ENCODE results near the gene SLC36A1. TPM values are rescaled to one million over a fixed set of nuclear protein-coding genes. Genes with fewer than 3 reads are reported as not detected.
A peak's percentile ranks its signal among the peaks of the same experiment; 100 is the strongest.

The SLC36A1 gene
- total RNA-seq, 3 donors from 2014 or later (not counting 1 experiment from before 2014, with no cell fraction given) = 10.9 to 16.1 (median 13.0) TPM

DNA sequence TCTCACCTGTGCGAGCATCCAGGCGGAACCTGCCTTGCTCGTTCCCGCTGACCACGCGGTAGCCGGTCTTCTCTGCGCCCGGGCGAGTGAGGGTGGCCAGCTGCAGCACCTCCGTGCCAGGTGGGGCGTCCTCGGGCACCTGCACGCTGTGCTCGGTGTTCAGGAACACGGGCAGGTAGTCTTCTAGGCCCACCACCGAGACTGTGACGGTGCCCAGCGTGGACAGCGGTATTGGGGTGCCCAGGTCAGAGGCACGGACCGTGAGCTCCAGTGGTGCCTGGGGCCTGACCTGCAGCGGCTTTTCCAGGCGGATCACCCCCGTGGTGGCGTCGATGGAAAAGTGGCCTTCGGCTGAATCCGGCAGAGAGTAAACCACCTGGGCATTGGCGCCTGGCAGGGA is 84.2 kb downstream of the SLC36A1 start:
- 94% methylated on average over 30 of the region's 30 CpGs for WGBS (ENCODE audit: insufficient coverage)
- Histone ChIP-seq H3K36me3 (ENCODE audit: control insufficient read depth, insufficient read depth, low read length) (no peaks in the 10 kb centered on the region), H3K4me1 (ENCODE audit: control insufficient read depth, insufficient read depth, low read length) (no peaks in the 10 kb centered on the region), H3K27ac (ENCODE audit: low read length) (no peak overlapping the region), H3K27me3 (ENCODE audit: control insufficient read depth, insufficient read depth, low read length) (no peaks in the 10 kb centered on the region), H3K9me3 (ENCODE audit: control insufficient read depth, insufficient read depth, low read length) (no peaks in the 10 kb centered on the region), H3K4me3 (ENCODE audit: low read length) (no peak overlapping the region)
- DNase-seq = no peak
- Mint-ChIP-seq H3K4me3 (no peak overlapping the region), H3K36me3 (no peaks in the 10 kb centered on the region), H3K9me3 (no peaks in the 10 kb centered on the region), H3K27ac (no peak overlapping the region), H3K27me3 (ENCODE audit: low read depth in 2 of 2) (peaks cover 0 to 6% of the 10 kb centered on the region in 2 donors), H3K4me1 (no peaks in the 10 kb centered on the region)
- no peak for ATAC-seq
- TF ChIP-seq, protein P1, sequence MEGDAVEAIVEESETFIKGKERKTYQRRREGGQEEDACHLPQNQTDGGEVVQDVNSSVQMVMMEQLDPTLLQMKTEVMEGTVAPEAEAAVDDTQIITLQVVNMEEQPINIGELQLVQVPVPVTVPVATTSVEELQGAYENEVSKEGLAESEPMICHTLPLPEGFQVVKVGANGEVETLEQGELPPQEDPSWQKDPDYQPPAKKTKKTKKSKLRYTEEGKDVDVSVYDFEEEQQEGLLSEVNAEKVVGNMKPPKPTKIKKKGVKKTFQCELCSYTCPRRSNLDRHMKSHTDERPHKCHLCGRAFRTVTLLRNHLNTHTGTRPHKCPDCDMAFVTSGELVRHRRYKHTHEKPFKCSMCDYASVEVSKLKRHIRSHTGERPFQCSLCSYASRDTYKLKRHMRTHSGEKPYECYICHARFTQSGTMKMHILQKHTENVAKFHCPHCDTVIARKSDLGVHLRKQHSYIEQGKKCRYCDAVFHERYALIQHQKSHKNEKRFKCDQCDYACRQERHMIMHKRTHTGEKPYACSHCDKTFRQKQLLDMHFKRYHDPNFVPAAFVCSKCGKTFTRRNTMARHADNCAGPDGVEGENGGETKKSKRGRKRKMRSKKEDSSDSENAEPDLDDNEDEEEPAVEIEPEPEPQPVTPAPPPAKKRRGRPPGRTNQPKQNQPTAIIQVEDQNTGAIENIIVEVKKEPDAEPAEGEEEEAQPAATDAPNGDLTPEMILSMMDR (IDR thresholded peaks at IDR 0.05) = no peak
- intact Hi-C loops (cut with micrococcal nuclease) = no loop called here

DNA sequence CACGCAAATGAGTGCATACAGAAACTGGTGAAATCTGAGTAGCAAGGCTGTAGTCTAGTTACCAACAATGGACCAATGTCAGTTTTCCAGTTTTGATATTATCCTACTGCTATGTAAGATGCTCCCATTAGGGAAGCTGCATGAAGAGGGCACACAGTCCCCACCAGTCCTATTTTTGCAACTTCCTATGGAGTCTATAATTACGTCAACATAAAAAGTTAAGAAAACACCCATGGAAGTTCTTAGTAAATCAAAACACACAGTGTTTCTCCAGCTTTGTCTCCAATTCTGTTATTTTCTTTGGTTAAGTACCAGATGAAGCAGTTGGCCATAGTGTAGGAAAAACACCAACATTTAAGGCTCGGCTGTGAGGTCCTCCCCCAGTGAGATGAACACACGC is 85.0 kb downstream of the SLC36A1 start:
- Histone ChIP-seq H3K4me3 (ENCODE audit: low read length) (no peak overlapping the region), H3K27ac (ENCODE audit: low read length) (no peak overlapping the region), H3K36me3 (ENCODE audit: control insufficient read depth, insufficient read depth, low read length) (no peaks in the 10 kb centered on the region), H3K27me3 (ENCODE audit: control insufficient read depth, insufficient read depth, low read length) (no peaks in the 10 kb centered on the region), H3K4me1 (ENCODE audit: control insufficient read depth, insufficient read depth, low read length) (no peaks in the 10 kb centered on the region), H3K9me3 (ENCODE audit: control insufficient read depth, insufficient read depth, low read length) (no peaks in the 10 kb centered on the region)
- Mint-ChIP-seq H3K9me3 (no peaks in the 10 kb centered on the region), H3K27me3 (ENCODE audit: low read depth in 2 of 2) (peaks cover 0 to 8% of the 10 kb centered on the region in 2 donors), H3K27ac (no peak overlapping the region), H3K4me1 (no peaks in the 10 kb centered on the region), H3K4me3 (no peak overlapping the region), H3K36me3 (no peaks in the 10 kb centered on the region)
- DNase-seq (no peak), ATAC-seq (no peak)
- TF ChIP-seq, protein P1 (IDR thresholded peaks at IDR 0.05) = no peak
- intact Hi-C loops (cut with micrococcal nuclease) = no loop called here
- 91% methylated on average over 4 of the region's 4 CpGs for WGBS (ENCODE audit: insufficient coverage)

DNA sequence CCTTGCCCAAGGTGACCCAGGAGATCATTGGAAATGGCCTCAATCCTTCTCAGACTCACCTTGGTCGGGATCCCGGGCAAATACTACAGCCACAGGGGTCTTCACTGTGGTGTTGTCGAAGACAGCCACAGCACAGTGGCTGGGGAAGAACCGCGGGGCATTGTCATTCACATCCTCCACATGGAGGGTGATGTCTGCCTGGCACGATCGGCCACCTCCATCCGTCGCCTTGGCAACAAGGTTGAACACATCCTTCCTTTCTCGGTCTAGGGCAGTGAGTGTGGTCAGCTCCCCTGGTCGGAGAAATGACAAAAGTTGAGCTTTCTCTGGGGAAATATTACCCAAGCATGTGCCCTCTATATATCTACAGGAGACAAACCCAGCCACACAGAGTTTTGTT is 86.9 kb downstream of the SLC36A1 start:
- H3K27me3 ChIP-seq (ENCODE audit: control insufficient read depth, insufficient read depth, low read length) = no peaks in the 10 kb centered on the region
- intact Hi-C loops (cut with micrococcal nuclease) = no loop called here
- Mint-ChIP-seq H3K4me1 (no peaks in the 10 kb centered on the region), H3K27me3 (ENCODE audit: low read depth in 2 of 2) (peaks cover 0 to 11% of the 10 kb centered on the region in 2 donors), H3K4me3 (no peak overlapping the region), H3K36me3 (no peaks in the 10 kb centered on the region), H3K27ac (no peak overlapping the region), H3K9me3 (no peaks in the 10 kb centered on the region)
- DNase-seq (no peak), ATAC-seq (peak in 2 of 3 donors; percentile 52 to 69)
- H3K9me3 ChIP-seq (ENCODE audit: control insufficient read depth, insufficient read depth, low read length) = no peaks in the 10 kb centered on the region
- no peaks in the 10 kb centered on the region for H3K36me3 ChIP-seq (ENCODE audit: control insufficient read depth, insufficient read depth, low read length)
- TF ChIP-seq, protein P1 (IDR thresholded peaks at IDR 0.05) = no peak
- no peak overlapping the region for H3K4me3 ChIP-seq (ENCODE audit: low read length)
- no peaks in the 10 kb centered on the region for H3K4me1 ChIP-seq (ENCODE audit: control insufficient read depth, insufficient read depth, low read length)
- WGBS (ENCODE audit: insufficient coverage) = 34% methylated on average over 11 of the region's 11 CpGs
- no peak overlapping the region for H3K27ac ChIP-seq (ENCODE audit: low read length)

DNA sequence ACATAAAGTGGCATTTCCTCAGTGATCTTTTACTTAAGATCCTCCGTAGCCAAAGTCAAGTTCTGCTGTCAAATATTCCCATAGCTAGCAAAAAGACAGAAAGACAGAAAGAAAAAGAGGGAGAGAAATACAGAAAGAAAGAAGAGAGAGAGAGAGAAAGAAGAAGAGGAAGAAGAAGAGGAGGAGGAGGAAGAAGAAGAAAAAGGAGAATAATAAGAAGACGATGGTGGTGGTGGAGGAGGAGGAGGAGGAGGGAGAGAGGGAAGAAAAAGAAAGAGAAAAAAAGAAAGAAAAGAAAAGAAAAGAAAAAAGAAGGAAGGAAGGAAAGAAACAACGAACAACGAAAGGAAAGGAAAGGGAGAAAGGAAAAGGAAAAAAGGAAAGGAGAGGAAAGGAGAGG is 89.6 kb downstream of the SLC36A1 start:
- intact Hi-C loops (cut with micrococcal nuclease) = no loop called here
- Mint-ChIP-seq H3K36me3 (no peaks in the 10 kb centered on the region), H3K9me3 (no peaks in the 10 kb centered on the region), H3K4me1 (no peaks in the 10 kb centered on the region), H3K27ac (no peak overlapping the region), H3K4me3 (no peak overlapping the region), H3K27me3 (ENCODE audit: low read depth in 2 of 2) (peaks cover 0 to 13% of the 10 kb centered on the region in 2 donors)
- H3K36me3 ChIP-seq (ENCODE audit: control insufficient read depth, insufficient read depth, low read length) = no peaks in the 10 kb centered on the region
- H3K4me3 ChIP-seq (ENCODE audit: low read length) = no peak overlapping the region
- ATAC-seq = no peak
- no peaks in the 10 kb centered on the region for H3K4me1 ChIP-seq (ENCODE audit: control insufficient read depth, insufficient read depth, low read length)
- no peak for DNase-seq
- H3K9me3 ChIP-seq (ENCODE audit: control insufficient read depth, insufficient read depth, low read length) = no peaks in the 10 kb centered on the region
- WGBS (ENCODE audit: insufficient coverage) = 85% methylated on average over 4 of the region's 4 CpGs
- H3K27me3 ChIP-seq (ENCODE audit: control insufficient read depth, insufficient read depth, low read length) = no peaks in the 10 kb centered on the region
- no peak overlapping the region for H3K27ac ChIP-seq (ENCODE audit: low read length)
- TF ChIP-seq, protein P1 (IDR thresholded peaks at IDR 0.05) = no peak

Data from natural killer cell (primary cell).